Osteoblast (primary cell): ENCODE results near the gene MAML2. TPM values are rescaled to one million over a fixed set of nuclear protein-coding genes. Genes with fewer than 3 reads are reported as not detected.

Experiments
- DNase-seq: peaks from one replicate; pipeline ENCODE4 v3.0.0; 2011; ENCODE audit warnings: low spot score, mixed read lengths; ENCODE audit not compliant: insufficient read length; ENCODE audit errors: missing footprints
- H2AFZ ChIP-seq: 2 replicates; pipeline ENCODE4 v1.6.0; 2011; ENCODE audit warnings: mild to moderate bottlenecking, low read length
- H3K27ac ChIP-seq: 2 replicates; pipeline ENCODE4 v1.5.1; 2011; ENCODE audit warnings: mild to moderate bottlenecking, low read depth, low read length, moderate library complexity
- H3K27me3 ChIP-seq: 2 replicates; pipeline ENCODE4 v1.6.0; 2012; ENCODE audit warnings: mild to moderate bottlenecking, control low read depth, inconsistent platforms, low read length, moderate library complexity; ENCODE audit not compliant: insufficient read depth
- H3K36me3 ChIP-seq: 2 replicates; pipeline ENCODE4 v1.5.1; 2011; ENCODE audit warnings: mild to moderate bottlenecking, low read length, control low read depth, moderate library complexity; ENCODE audit not compliant: insufficient read depth
- H3K4me1 ChIP-seq: 2 replicates; pipeline ENCODE4 v1.5.1; 2011; ENCODE audit warnings: mild to moderate bottlenecking, low read length, control low read depth, moderate library complexity; ENCODE audit not compliant: insufficient read depth
- H3K4me2 ChIP-seq: 2 replicates; pipeline ENCODE4 v1.6.0; 2011; ENCODE audit warnings: mild to moderate bottlenecking, low read length; ENCODE audit not compliant: insufficient read depth
- H3K4me3 ChIP-seq: fragments of 200-600 bp; sonication (generic); 3 replicates; pipeline ENCODE4 v1.5.1; 2012; ENCODE audit warnings: mild to moderate bottlenecking, low read length, inconsistent platforms; ENCODE audit not compliant: insufficient read depth
- H3K79me2 ChIP-seq: 2 replicates; pipeline ENCODE4 v1.6.0; 2012; ENCODE audit warnings: mild to moderate bottlenecking, low read length, control low read depth, inconsistent platforms; ENCODE audit not compliant: insufficient read depth
- H3K9me3 ChIP-seq: 2 replicates; pipeline ENCODE4 v1.5.1; 2011; ENCODE audit warnings: low read depth, low read length, control low read depth
- H4K20me1 ChIP-seq: 2 replicates; pipeline ENCODE4 v1.6.0; 2012; ENCODE audit warnings: mild to moderate bottlenecking, low read length, control low read depth; ENCODE audit not compliant: insufficient read depth
- total RNA-seq: library from RNA; depleted of rRNA; stranded (reverse); fragments of >200 nt; gene quantifications from 2 replicates; pipeline ENCODE4 v1.2.3, GENCODE V29; 2012
- TF ChIP-seq, protein P1 (sequence below): IDR thresholded peaks from 2 replicates; pipeline ENCODE4 v1.5.1; 2011; ENCODE audit warnings: mild to moderate bottlenecking, low read depth, low read length, moderate library complexity; ENCODE audit errors: extremely low read depth

Gene MAML2
- total RNA-seq, 1 donor: 17.4 TPM

DNA sequence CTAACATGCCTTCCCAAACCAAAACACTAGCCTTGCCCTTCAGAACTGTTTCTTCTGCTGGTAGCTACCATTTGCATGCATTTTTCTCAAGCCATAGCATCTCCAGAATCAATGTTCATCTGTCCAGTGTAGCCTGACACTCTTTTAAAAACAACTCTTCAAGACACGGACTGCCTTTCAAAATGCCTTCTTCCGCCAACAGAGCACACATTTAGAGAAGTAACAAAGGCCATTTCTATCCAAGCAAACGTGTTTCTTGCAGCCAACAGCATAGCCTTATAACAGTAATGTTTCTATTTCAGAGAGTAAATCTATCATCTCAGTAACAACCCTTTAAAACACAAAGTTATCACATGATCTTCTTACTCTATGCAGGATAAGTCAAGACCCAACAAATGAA, 275.8 kb downstream of the MAML2 start:
- Histone ChIP-seq H3K27ac (no peak overlapping the region), H3K79me2 (peaks cover 59% of the 10 kb centered on the region)

DNA sequence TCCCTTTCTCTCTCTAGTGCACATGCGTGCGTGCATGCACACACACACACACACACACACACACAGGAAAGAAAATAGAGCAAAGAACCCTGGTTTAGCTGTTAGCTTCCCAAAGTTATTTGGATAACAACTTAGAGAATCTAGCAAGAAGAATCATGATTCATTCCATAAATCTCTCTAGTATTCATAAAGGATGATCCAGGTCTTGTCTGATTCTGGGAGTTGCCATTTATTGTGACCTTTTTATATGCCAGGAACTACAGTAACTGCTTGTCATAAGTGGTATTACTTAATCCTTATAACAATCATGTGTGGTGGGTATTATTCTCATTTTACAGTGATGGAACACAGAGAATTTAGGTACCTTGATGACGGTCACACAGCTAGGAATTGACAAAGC, 277.6 kb downstream of the MAML2 start:
- Histone ChIP-seq H3K4me2 (no peak overlapping the region), H4K20me1 (peaks cover 11% of the 10 kb centered on the region), H3K79me2 (peaks cover 59% of the 10 kb centered on the region), H2AFZ (no peak overlapping the region), H3K36me3 (peaks cover under 1% of the 10 kb centered on the region), H3K4me1 (peaks cover 30% of the 10 kb centered on the region), H3K27me3 (no peaks in the 10 kb centered on the region), H3K4me3 (no peak overlapping the region), H3K27ac (peak overlapping the region; percentile 25), H3K9me3 (no peaks in the 10 kb centered on the region)
- TF ChIP-seq, protein P1, sequence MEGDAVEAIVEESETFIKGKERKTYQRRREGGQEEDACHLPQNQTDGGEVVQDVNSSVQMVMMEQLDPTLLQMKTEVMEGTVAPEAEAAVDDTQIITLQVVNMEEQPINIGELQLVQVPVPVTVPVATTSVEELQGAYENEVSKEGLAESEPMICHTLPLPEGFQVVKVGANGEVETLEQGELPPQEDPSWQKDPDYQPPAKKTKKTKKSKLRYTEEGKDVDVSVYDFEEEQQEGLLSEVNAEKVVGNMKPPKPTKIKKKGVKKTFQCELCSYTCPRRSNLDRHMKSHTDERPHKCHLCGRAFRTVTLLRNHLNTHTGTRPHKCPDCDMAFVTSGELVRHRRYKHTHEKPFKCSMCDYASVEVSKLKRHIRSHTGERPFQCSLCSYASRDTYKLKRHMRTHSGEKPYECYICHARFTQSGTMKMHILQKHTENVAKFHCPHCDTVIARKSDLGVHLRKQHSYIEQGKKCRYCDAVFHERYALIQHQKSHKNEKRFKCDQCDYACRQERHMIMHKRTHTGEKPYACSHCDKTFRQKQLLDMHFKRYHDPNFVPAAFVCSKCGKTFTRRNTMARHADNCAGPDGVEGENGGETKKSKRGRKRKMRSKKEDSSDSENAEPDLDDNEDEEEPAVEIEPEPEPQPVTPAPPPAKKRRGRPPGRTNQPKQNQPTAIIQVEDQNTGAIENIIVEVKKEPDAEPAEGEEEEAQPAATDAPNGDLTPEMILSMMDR: no peak
- DNase-seq: peak; percentile 66

More for the DNA sequence above, 275.8 kb downstream of the MAML2 start:
- Histone ChIP-seq H4K20me1 (peaks cover 11% of the 10 kb centered on the region), H3K36me3 (peaks cover 5% of the 10 kb centered on the region), H3K9me3 (no peaks in the 10 kb centered on the region), H3K4me2 (no peak overlapping the region), H2AFZ (no peak overlapping the region), H3K4me1 (peaks cover 19% of the 10 kb centered on the region), H3K27me3 (no peaks in the 10 kb centered on the region), H3K4me3 (no peak overlapping the region)
- DNase-seq: no peak
- TF ChIP-seq, protein P1: no peak

DNA sequence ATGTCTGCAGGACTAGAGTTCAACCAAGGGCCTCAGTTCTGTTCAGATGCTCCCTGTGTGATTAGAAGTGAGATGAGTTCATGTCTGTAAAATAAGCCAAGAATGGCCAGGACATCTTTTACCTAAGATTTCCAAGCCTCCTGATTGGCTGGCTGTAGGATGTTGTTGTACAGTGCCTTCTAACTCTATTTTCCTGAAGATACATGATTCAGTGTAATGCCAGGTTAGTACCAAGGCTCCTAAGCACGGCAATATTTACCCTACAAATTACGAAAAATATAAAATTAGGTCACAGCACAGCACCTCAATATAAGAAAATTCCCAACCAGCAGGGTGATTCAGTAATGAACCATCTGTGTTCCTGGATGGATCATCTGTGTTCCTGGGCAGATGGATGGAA, 279.1 kb downstream of the MAML2 start:
- TF ChIP-seq, protein P1: no peak

DNA sequence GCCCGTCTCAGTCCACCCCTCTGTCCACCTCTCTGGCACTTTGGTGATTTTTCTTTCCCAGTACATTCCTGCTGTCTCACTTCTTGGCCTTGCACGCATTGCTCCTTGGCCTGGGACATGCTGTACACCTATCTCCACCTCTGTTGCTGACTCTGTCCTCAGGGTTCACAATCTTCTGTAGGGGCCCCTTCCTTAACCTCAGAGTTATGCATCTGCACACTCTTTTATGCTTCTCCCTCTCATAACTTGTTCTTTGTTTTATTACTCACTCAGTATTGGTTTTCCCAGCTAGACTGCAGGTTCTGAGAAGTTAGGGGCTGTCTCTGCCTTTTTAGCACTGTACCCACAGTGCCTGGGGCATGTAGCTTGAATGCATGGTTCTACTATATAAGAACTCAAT, 279.9 kb downstream of the MAML2 start:
- H2AFZ ChIP-seq: no peak overlapping the region
- no peaks in the 10 kb centered on the region for H3K27me3 ChIP-seq
- H3K4me3 ChIP-seq: no peak overlapping the region
- H3K27ac ChIP-seq: no peak overlapping the region
- no peaks in the 10 kb centered on the region for H3K9me3 ChIP-seq
- no peaks in the 10 kb centered on the region for H3K36me3 ChIP-seq
- H4K20me1 ChIP-seq: peaks cover 11% of the 10 kb centered on the region
- H3K4me2 ChIP-seq: no peak overlapping the region
- TF ChIP-seq, protein P1: no peak
- peaks cover 65% of the 10 kb centered on the region for H3K79me2 ChIP-seq
- DNase-seq: no peak
- H3K4me1 ChIP-seq: peaks cover 32% of the 10 kb centered on the region

More for the DNA sequence above, 279.1 kb downstream of the MAML2 start:
- Histone ChIP-seq H3K79me2 (peaks cover 66% of the 10 kb centered on the region), H3K4me2 (no peak overlapping the region), H2AFZ (no peak overlapping the region), H3K4me3 (no peak overlapping the region), H4K20me1 (peaks cover 11% of the 10 kb centered on the region), H3K36me3 (no peaks in the 10 kb centered on the region), H3K4me1 (peaks cover 30% of the 10 kb centered on the region), H3K27ac (no peak overlapping the region), H3K27me3 (no peaks in the 10 kb centered on the region), H3K9me3 (no peaks in the 10 kb centered on the region)
- no peak for DNase-seq
